HepG2 (cell line): ENCODE results near the gene BORCS5. TPM values are rescaled to one million over a fixed set of nuclear protein-coding genes. Genes with fewer than 3 reads are reported as not detected.

Experiments used
- AHR ChIP-seq: IDR thresholded peaks from 2 replicates; pipeline ENCODE4 v1.6.1; 2018; ENCODE audit warnings: missing genetic modification reagents, missing compliant biosample characterization
- ARHGAP35 ChIP-seq: sonication (generic); formaldehyde crosslinking; IDR thresholded peaks from 2 replicates; pipeline ENCODE4 v1.9.0; 2022; ENCODE audit warnings: mild to moderate bottlenecking, inconsistent platforms, moderate library complexity, missing genetic modification reagents, borderline replicate concordance
- FOXA1 ChIP-seq, 2 experiments: fragments of 450-650 bp in 1 of 2; sonication (generic) in 1 of 2; formaldehyde crosslinking in 1 of 2; IDR thresholded peaks; 2 replicates each; pipeline versions ENCODE4 v1.4.0 to v1.6.1; 2016 to 2020; ENCODE audit warnings: missing genetic modification reagents in 1 of 2
- HCFC1 ChIP-seq: fragments of 150-350 bp; IDR thresholded peaks from 2 replicates; pipeline ENCODE4 v1.6.1; 2014; ENCODE audit warnings: low read depth, low read length
- HDAC1 ChIP-seq: sonication (generic); formaldehyde crosslinking; IDR thresholded peaks from 2 replicates; pipeline ENCODE4 v1.5.1; 2020; ENCODE audit warnings: mild to moderate bottlenecking, missing genetic modification reagents
- KAT7 ChIP-seq: IDR thresholded peaks from 2 replicates; pipeline ENCODE4 v1.6.1; 2018; ENCODE audit warnings: borderline replicate concordance, missing compliant biosample characterization
- MBNL3 ChIP-seq: fragments of 250-450 bp; sonication (Bioruptor Pico); conservative IDR thresholded peaks from 2 replicates; pipeline ENCODE4 v1.8.0; 2022; ENCODE audit warnings: mild to moderate bottlenecking, inconsistent platforms
- NFYB ChIP-seq: sonication (generic); formaldehyde crosslinking; IDR thresholded peaks from 2 replicates; pipeline ENCODE4 v1.4.0; 2020; ENCODE audit warnings: missing genetic modification reagents
- PAWR ChIP-seq: sonication (generic); formaldehyde crosslinking; IDR thresholded peaks from 2 replicates; pipeline ENCODE4 v1.4.0; 2020; ENCODE audit warnings: missing genetic modification reagents, mild to moderate bottlenecking, borderline replicate concordance
- SALL1 ChIP-seq: sonication (generic); formaldehyde crosslinking; IDR thresholded peaks from 2 replicates; pipeline ENCODE4 v1.8.0; 2022; ENCODE audit warnings: mild to moderate bottlenecking, missing genetic modification reagents
- STAT5B ChIP-seq: sonication (generic); formaldehyde crosslinking; IDR thresholded peaks from 2 replicates; pipeline ENCODE4 v1.4.0; 2020; ENCODE audit warnings: missing genetic modification reagents
- ZNF225 ChIP-seq: sonication (generic); formaldehyde crosslinking; IDR thresholded peaks from 2 replicates; pipeline ENCODE4 v1.4.0; 2020; ENCODE audit warnings: mild to moderate bottlenecking, missing genetic modification reagents
- ZNF230 ChIP-seq: sonication (generic); formaldehyde crosslinking; IDR thresholded peaks from 2 replicates; pipeline ENCODE4 v1.4.0; 2020; ENCODE audit warnings: mild to moderate bottlenecking, missing genetic modification reagents
- ZNF232 ChIP-seq: sonication (generic); formaldehyde crosslinking; IDR thresholded peaks from 2 replicates; pipeline ENCODE4 v1.4.0; 2020; ENCODE audit warnings: missing genetic modification reagents, borderline replicate concordance
- ZNF292 ChIP-seq: sonication (generic); formaldehyde crosslinking; IDR thresholded peaks from 2 replicates; pipeline ENCODE4 v1.8.1; 2022; ENCODE audit warnings: mild to moderate bottlenecking, low read depth, missing genetic modification reagents, borderline replicate concordance
- ZNF549 ChIP-seq: sonication (generic); formaldehyde crosslinking; IDR thresholded peaks from 2 replicates; pipeline ENCODE4 v1.5.0; 2020; ENCODE audit warnings: missing genetic modification reagents
- ZNF572 ChIP-seq: sonication (generic); formaldehyde crosslinking; IDR thresholded peaks from 2 replicates; pipeline ENCODE4 v1.5.1; 2020; ENCODE audit warnings: mild to moderate bottlenecking, missing genetic modification reagents
- ZNF737 ChIP-seq: sonication (generic); formaldehyde crosslinking; IDR thresholded peaks from 2 replicates; pipeline ENCODE4 v1.5.0; 2020; ENCODE audit warnings: missing genetic modification reagents, mild to moderate bottlenecking, borderline replicate concordance
- polyA plus RNA-seq, 8 experiments: library from polyadenylated mRNA; depleted of rRNA in 3 of 8; stranded (reverse) in 7 of 8; unstranded in 1 of 8; fragments of >200 nt; fragmentation: Illumina TruSeq in 4 of 8; extraction: Trizol in 4 of 8; gene quantifications; 2 replicates each; pipeline versions ENCODE4 v1.2.1 to v1.2.3, GENCODE V29; 2011 to 2016; ENCODE audit warnings: low read depth in 4 of 8, missing spikeins in 1 of 8, mixed read lengths in 1 of 8; ENCODE audit not compliant: insufficient read depth in 1 of 8
- total RNA-seq, 5 experiments: library from RNA; depleted of rRNA; stranded (reverse); fragments of >200 nt; fragmentation: Illumina TruSeq; extraction: Trizol; gene quantifications; 2 replicates each; pipeline ENCODE4 v1.2.3, GENCODE V29; 2016; ENCODE audit warnings: low read depth in 1 of 5
- TF ChIP-seq, protein P1 (sequence below): sonication (generic); IDR thresholded peaks from 2 replicates; pipeline ENCODE4 v1.6.1; 2016; ENCODE audit warnings: low read depth, borderline replicate concordance
- TF ChIP-seq, protein P2 (sequence below): sonication (generic); formaldehyde crosslinking; IDR thresholded peaks from 2 replicates; pipeline ENCODE4 v1.5.0; 2020; ENCODE audit warnings: mild to moderate bottlenecking, missing genetic modification reagents, borderline replicate concordance
- TF ChIP-seq, protein P3 (sequence below), 2 experiments: sonication (generic) in 1 of 2; formaldehyde crosslinking in 1 of 2; IDR thresholded peaks; 2 replicates each; pipeline versions ENCODE4 v1.5.1 to v1.6.1; 2011 to 2020; ENCODE audit warnings: borderline replicate concordance in 1 of 2, low read depth in 1 of 2, low read length in 1 of 2, mild to moderate bottlenecking in 1 of 2, missing genetic modification reagents in 1 of 2, moderate library complexity in 1 of 2
- TF ChIP-seq, protein P4 (sequence below): sonication (generic); formaldehyde crosslinking; IDR thresholded peaks from 2 replicates; pipeline ENCODE4 v1.5.0; 2020; ENCODE audit warnings: missing genetic modification reagents, mild to moderate bottlenecking, borderline replicate concordance

Gene BORCS5
- total and polyA plus RNA-seq, 2 of the 13 experiments (the other 11 are each of a cell fraction or from before 2014, with no cell fraction given): 3.9 to 4.7 TPM

GRCh38 chr12:12336049-12336411, 20.8 kb upstream of the BORCS5 start (continued):
- no peak for TF ChIP-seq NFYB (CRISPR knock-in tag)
- no peak for TF ChIP-seq ZNF572 (CRISPR knock-in tag)
- no peak for TF ChIP-seq KAT7
- TF ChIP-seq, protein P1, sequence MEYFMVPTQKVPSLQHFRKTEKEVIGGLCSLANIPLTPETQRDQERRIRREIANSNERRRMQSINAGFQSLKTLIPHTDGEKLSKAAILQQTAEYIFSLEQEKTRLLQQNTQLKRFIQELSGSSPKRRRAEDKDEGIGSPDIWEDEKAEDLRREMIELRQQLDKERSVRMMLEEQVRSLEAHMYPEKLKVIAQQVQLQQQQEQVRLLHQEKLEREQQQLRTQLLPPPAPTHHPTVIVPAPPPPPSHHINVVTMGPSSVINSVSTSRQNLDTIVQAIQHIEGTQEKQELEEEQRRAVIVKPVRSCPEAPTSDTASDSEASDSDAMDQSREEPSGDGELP: peak; percentile 95
- TF ChIP-seq PAWR (CRISPR knock-in tag): no peak
- TF ChIP-seq FOXA1 (IDR thresholded peaks at IDR 0.05): no peak
- peak; percentile 47; the same call in 1 of the 2 replicates for TF ChIP-seq FOXA1 (CRISPR knock-in tag; IDR thresholded peaks at IDR 0.05)
- TF ChIP-seq ZNF232 (CRISPR knock-in tag): no peak
- TF ChIP-seq, protein P2, sequence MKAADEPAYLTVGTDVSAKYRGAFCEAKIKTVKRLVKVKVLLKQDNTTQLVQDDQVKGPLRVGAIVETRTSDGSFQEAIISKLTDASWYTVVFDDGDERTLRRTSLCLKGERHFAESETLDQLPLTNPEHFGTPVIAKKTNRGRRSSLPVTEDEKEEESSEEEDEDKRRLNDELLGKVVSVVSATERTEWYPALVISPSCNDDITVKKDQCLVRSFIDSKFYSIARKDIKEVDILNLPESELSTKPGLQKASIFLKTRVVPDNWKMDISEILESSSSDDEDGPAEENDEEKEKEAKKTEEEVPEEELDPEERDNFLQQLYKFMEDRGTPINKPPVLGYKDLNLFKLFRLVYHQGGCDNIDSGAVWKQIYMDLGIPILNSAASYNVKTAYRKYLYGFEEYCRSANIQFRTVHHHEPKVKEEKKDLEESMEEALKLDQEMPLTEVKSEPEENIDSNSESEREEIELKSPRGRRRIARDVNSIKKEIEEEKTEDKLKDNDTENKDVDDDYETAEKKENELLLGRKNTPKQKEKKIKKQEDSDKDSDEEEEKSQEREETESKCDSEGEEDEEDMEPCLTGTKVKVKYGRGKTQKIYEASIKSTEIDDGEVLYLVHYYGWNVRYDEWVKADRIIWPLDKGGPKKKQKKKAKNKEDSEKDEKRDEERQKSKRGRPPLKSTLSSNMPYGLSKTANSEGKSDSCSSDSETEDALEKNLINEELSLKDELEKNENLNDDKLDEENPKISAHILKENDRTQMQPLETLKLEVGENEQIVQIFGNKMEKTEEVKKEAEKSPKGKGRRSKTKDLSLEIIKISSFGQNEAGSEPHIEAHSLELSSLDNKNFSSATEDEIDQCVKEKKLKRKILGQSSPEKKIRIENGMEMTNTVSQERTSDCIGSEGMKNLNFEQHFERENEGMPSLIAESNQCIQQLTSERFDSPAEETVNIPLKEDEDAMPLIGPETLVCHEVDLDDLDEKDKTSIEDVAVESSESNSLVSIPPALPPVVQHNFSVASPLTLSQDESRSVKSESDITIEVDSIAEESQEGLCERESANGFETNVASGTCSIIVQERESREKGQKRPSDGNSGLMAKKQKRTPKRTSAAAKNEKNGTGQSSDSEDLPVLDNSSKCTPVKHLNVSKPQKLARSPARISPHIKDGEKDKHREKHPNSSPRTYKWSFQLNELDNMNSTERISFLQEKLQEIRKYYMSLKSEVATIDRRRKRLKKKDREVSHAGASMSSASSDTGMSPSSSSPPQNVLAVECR (CRISPR knock-in tag): no peak
- TF ChIP-seq ZNF549: no peak
- no peak for TF ChIP-seq AHR
- no peak for TF ChIP-seq MBNL3 (CRISPR knock-in tag)
- no peak for TF ChIP-seq ARHGAP35 (CRISPR knock-in tag)
- 0 out of 2 replicates have a peak, but pooled peaks have one; percentile 15 for TF ChIP-seq HDAC1 (CRISPR knock-in tag)
- TF ChIP-seq ZNF230 (CRISPR knock-in tag): no peak
- no peak for TF ChIP-seq HCFC1
- TF ChIP-seq SALL1 (CRISPR knock-in tag): peak; percentile 31; the same call in 1 of the 2 replicates
- TF ChIP-seq, protein P3, sequence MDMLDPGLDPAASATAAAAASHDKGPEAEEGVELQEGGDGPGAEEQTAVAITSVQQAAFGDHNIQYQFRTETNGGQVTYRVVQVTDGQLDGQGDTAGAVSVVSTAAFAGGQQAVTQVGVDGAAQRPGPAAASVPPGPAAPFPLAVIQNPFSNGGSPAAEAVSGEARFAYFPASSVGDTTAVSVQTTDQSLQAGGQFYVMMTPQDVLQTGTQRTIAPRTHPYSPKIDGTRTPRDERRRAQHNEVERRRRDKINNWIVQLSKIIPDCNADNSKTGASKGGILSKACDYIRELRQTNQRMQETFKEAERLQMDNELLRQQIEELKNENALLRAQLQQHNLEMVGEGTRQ (IDR thresholded peaks at IDR 0.05; ENCODE audit: low read depth, low read length): no peak
- TF ChIP-seq, protein P3 (CRISPR knock-in tag; IDR thresholded peaks at IDR 0.05; ENCODE audit: borderline replicate concordance): no peak
- no peak for TF ChIP-seq STAT5B
- TF ChIP-seq, protein P4, sequence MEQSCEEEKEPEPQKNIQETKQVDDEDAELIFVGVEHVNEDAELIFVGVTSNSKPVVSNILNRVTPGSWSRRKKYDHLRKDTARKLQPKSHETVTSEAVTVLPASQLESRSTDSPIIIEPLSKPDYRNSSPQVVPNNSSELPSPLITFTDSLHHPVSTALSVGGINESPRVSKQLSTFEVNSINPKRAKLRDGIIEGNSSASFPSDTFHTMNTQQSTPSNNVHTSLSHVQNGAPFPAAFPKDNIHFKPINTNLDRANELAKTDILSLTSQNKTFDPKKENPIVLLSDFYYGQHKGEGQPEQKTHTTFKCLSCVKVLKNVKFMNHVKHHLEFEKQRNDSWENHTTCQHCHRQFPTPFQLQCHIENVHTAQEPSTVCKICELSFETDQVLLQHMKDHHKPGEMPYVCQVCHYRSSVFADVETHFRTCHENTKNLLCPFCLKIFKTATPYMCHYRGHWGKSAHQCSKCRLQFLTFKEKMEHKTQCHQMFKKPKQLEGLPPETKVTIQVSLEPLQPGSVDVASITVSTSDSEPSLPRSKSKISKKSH: no peak
- no peak for TF ChIP-seq ZNF737 (CRISPR knock-in tag)
- TF ChIP-seq ZNF292 (CRISPR knock-in tag): no peak
- no peak for TF ChIP-seq ZNF225 (CRISPR knock-in tag)
